Activated T-helper 2 cell treated with anti-CD3 and anti-CD28 coated beads, Interferon-gamma antibody, Interleukin-2, Interleukin-4, amounts not matched to agents 10 μg/mL and 5 μg/mL and 100 μg/mL, durations not matched to agents 14 hours and 24 hours and 36 hours (primary cell): Measurements from ENCODE around the gene LITAFD. TPM values are rescaled to one million over a fixed set of nuclear protein-coding genes. Genes with fewer than 3 reads are reported as not detected.
A peak's percentile ranks its signal among the peaks of the same experiment; 100 is the strongest.
"Not testable (repeated sequence)": the region's sequence is repeated elsewhere in the genome, so short reads cannot be mapped to it uniquely, and the experiment has no call there.

Experiments used
- DNase-seq: peaks from one replicate; pipeline ENCODE4 v3.0.0; 2021; ENCODE audit warnings: low spot score
- H3K27ac Mint-ChIP-seq: one replicate; pipeline ENCODE4 v1.8.0; 2021; ENCODE audit warnings: mixed read lengths
- H3K27me3 Mint-ChIP-seq: one replicate; pipeline ENCODE4 v1.8.0; 2021; ENCODE audit warnings: low read depth, mixed read lengths
- H3K36me3 Mint-ChIP-seq: one replicate; pipeline ENCODE4 v1.8.0; 2021; ENCODE audit warnings: low read depth, mixed read lengths
- H3K4me1 Mint-ChIP-seq: one replicate; pipeline ENCODE4 v1.8.0; 2021; ENCODE audit warnings: low read depth, mixed read lengths
- H3K4me3 Mint-ChIP-seq: one replicate; pipeline ENCODE4 v1.8.0; 2021; ENCODE audit warnings: low read depth, mild to moderate bottlenecking, moderate library complexity, mixed read lengths
- H3K9me3 Mint-ChIP-seq: one replicate; pipeline ENCODE4 v1.8.0; 2021; ENCODE audit warnings: mixed read lengths
- intact Hi-C: fragments of 100-400 bp; cut with micrococcal nuclease; formaldehyde crosslinking; loops from one replicate; pipeline ENCODE4 v1.15.1; 2023
- total RNA-seq: library from RNA; stranded (reverse); gene quantifications from 2 replicates; pipeline ENCODE4 v1.2.3, GENCODE V29; 2022

The LITAFD gene
- total RNA-seq, 1 donor from 2014 or later: not detected

DNA sequence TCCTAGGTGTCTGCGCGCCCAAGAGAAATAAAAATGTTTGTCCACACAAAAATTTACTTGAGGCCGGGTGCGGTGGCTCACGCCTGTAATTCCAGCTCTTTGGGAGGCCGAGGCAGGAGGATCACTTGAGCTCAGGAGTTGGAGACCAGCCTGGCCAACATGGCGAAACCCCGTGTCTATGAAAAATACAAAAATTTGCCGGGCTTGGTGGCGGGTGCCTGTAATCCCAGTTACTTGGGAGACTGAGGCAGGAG is 12.2 kb upstream of the LITAFD start:
- H3K36me3 Mint-ChIP-seq: peaks cover 14% of the 10 kb centered on the region
- H3K27me3 Mint-ChIP-seq, DNase-seq, H3K9me3 Mint-ChIP-seq: not testable (repeated sequence)
- peaks cover 35% of the 10 kb centered on the region for H3K4me1 Mint-ChIP-seq
- H3K27ac Mint-ChIP-seq: peak overlapping the region; percentile 52
- intact Hi-C loops: loop anchor here (1.0 to 2.0 kb wide), 4 partner anchors 73 to 249 kb away; partner anchors contain the start of genes ABAT, METTL22, PMM2 and TMEM186
- peak overlapping the region; percentile 93 for H3K4me3 Mint-ChIP-seq

DNA sequence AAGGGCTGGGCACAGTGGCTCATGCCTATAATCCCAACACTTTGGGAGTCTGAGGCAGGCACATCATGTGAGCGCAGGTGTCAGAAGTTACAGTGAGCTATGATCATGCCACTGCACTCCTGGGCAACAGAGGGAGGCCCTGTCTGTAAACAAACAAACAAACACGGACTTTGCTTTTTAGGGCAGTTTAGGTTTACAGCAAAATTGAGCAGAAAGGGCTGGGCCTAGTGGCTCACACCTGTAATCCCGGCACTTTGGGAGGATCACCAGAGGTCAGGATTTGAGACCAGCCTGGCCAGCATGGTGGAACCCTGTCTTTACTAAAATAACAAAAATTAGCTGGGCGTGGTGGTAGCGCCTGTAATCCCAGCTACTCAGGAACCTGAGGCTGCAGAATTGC is 10.1 kb upstream of the LITAFD start:
- Mint-ChIP-seq H3K27ac (no peak overlapping the region), H3K27me3 (no peaks in the 10 kb centered on the region), H3K9me3 (no peaks in the 10 kb centered on the region), H3K4me1 (peaks cover 29% of the 10 kb centered on the region), H3K4me3 (no peak overlapping the region), H3K36me3 (peaks cover 10% of the 10 kb centered on the region)
- no peak for DNase-seq
- intact Hi-C loops: loop anchor here (2.0 kb wide), 1 partner anchor 43 kb away; no protein-coding TSS in a partner anchor

DNA sequence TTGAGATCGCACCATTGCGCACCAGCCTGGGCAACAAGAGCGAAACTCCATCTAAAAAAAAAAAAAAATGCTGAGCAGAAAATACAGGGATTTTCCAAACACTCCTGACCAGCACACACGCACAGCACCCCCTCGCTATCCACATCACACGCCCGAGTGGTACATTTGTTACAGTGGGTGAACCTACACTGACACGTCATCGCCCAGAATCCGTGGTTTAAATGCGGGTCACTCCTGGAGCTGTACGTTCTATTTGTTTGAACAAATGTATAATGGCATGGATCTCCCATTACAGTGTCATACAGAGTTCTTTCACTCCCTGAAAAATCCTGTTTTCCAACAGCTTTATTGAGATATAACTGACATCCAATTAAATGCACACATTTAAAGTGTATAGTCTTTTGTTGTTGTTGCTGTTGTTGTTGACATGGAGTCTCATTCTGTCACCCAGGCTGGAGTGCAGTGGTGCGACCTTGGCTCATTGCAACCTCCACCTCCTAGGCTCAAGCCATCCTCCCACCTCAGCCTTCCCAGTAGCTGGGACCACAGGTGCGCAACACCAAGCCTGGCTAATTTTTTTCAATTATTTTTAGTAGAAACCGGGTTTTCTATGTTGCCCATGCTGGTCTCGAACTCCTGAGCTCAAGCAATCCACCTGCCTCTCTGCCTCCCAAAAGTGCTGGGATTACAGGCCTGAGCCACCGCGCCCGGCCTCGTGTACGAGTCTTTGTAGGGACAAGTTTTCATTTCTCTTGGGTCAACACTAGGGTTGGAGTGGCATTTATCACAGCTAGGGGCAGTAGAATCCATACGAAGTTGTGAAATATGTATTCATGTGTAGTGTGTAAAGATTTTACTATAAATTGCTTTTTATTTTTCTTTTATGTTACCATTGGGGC is 8.9 kb upstream of the LITAFD start:
- Mint-ChIP-seq H3K27ac (no peak overlapping the region), H3K9me3 (no peaks in the 10 kb centered on the region), H3K27me3 (no peaks in the 10 kb centered on the region), H3K4me1 (peaks cover 24% of the 10 kb centered on the region), H3K4me3 (no peak overlapping the region), H3K36me3 (no peaks in the 10 kb centered on the region)
- intact Hi-C loops: loop anchor here (2.0 kb wide), 1 partner anchor 42 kb away; no protein-coding TSS in a partner anchor
- DNase-seq: no peak

DNA sequence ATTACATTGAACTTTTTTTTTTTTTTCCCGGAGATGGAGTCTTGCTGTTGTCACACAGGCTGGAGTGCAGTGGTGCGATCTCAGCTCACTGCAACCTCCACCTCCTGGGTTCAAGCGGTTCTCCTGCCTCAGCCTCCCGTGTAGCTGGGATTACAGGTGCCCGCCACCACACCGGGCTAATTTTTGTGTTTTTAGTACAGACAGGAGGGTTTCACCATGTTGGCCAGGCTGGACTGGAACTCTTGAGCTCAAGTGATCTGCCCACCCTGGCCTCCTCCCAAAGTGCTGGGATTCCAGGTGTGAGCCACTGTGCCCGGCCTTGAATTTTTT is 8.3 kb upstream of the LITAFD start:
- intact Hi-C loops: loop anchor here (2.0 kb wide), 1 partner anchor 41 kb away; no protein-coding TSS in a partner anchor
- not testable (repeated sequence) for H3K27ac Mint-ChIP-seq, H3K4me3 Mint-ChIP-seq, H3K9me3 Mint-ChIP-seq, H3K27me3 Mint-ChIP-seq, DNase-seq, H3K36me3 Mint-ChIP-seq
- peaks cover 24% of the 10 kb centered on the region for H3K4me1 Mint-ChIP-seq

DNA sequence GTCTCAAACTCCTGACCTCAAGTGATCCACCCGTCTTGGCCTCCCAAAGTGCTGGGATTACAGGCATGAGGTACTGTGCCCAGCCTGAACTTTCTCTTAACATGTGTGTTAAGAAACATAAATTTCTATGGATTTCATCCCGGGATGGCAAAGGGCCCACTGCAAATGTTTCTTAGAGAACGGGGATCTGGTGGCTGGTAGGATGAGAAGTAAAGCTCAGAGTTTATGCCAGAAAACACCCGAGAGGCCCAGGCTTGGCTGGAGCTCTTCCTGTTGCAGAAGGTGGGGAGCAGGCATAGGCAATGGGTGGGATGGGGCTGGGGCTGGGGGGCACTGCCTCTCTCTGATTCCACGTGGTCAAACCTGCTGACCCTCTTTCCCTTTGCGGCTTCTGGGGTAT is 7.8 kb upstream of the LITAFD start:
- Mint-ChIP-seq H3K36me3 (no peaks in the 10 kb centered on the region), H3K4me1 (peaks cover 21% of the 10 kb centered on the region), H3K9me3 (no peaks in the 10 kb centered on the region), H3K4me3 (no peak overlapping the region), H3K27ac (peak overlapping the region; percentile 33), H3K27me3 (no peaks in the 10 kb centered on the region)
- DNase-seq: no peak
- intact Hi-C loops: no loop called here

DNA sequence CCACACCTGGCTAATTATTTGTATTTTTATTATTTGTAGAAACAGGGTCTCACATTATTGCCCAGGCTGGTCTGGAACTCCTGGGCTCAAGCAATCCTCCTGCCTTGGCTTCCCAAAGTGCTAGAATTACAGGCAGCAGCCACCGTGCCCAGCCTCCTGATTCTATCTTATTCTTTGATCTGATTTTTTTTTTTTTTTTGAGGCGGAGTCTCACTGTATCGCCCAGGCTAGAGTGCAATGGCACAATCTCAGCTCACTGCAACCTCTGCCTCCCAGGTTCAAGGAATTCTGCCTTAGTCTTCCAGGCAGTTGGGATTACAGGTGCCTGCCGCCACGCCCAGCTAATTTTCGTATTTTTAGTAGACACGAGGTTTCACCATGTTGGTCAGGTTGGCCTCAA is 6.8 kb upstream of the LITAFD start:
- H3K36me3 Mint-ChIP-seq, H3K9me3 Mint-ChIP-seq, intact Hi-C loops, H3K27ac Mint-ChIP-seq, DNase-seq, H3K4me3 Mint-ChIP-seq, H3K27me3 Mint-ChIP-seq: not testable (repeated sequence)
- H3K4me1 Mint-ChIP-seq: peaks cover 19% of the 10 kb centered on the region

DNA sequence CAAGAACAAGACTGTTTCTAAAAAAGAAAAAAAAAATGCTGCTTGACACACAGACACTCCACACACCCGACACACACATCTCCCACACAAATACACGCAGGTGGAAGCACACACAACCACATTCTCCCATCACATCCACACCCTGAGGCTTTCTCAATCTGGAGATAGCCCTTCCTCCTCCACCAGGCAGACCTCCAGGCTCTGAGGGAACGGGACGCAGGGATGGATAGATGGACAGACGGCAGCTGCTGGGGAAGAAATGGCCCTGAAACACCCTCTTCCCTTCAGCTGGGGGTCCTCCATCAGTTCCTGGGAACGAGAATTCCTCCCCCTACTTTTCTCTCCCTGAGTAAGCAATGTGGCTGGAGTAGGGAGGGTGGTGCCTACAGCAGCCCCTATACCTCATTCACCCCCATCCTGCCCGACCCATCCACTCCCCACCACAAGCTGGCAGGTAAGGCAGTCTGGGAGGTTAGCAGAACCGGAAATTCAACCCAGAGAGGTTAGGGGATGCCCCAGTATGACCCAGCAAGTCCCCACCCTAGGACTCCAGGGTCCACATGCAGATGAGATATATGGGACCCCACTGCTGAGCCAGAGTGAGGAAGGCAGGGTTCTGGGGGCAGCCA is 4.1 kb upstream of the LITAFD start:
- no peaks in the 10 kb centered on the region for H3K36me3 Mint-ChIP-seq
- H3K9me3 Mint-ChIP-seq: no peaks in the 10 kb centered on the region
- no peaks in the 10 kb centered on the region for H3K27me3 Mint-ChIP-seq
- H3K4me3 Mint-ChIP-seq: no peak overlapping the region
- H3K27ac Mint-ChIP-seq: no peak overlapping the region
- intact Hi-C loops: no loop called here
- no peak for DNase-seq
- peaks cover 8% of the 10 kb centered on the region for H3K4me1 Mint-ChIP-seq

DNA sequence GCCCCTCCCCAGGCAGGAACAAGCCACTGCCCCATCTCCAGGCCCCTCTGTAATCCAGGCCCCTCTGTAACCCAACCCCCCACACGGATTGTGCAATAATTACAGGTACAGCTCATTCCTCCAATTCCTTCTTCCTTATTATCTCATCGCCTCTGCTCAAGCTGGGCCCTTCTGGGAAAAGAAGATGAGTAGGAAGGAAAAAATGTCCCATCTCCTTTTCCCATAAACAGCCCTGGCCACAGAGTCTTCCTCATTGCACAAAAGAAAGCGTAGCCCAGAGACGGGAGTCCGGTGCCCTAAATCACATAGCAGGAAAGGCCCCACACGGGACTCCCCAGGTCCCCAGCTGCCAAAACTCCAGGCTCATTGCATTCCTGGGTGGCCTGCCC is 3.6 kb upstream of the LITAFD start:
- no peak for DNase-seq
- Mint-ChIP-seq H3K36me3 (no peaks in the 10 kb centered on the region), H3K27me3 (no peaks in the 10 kb centered on the region), H3K9me3 (no peaks in the 10 kb centered on the region), H3K27ac (no peak overlapping the region), H3K4me3 (no peak overlapping the region), H3K4me1 (peaks cover 8% of the 10 kb centered on the region)
- intact Hi-C loops: no loop called here

DNA sequence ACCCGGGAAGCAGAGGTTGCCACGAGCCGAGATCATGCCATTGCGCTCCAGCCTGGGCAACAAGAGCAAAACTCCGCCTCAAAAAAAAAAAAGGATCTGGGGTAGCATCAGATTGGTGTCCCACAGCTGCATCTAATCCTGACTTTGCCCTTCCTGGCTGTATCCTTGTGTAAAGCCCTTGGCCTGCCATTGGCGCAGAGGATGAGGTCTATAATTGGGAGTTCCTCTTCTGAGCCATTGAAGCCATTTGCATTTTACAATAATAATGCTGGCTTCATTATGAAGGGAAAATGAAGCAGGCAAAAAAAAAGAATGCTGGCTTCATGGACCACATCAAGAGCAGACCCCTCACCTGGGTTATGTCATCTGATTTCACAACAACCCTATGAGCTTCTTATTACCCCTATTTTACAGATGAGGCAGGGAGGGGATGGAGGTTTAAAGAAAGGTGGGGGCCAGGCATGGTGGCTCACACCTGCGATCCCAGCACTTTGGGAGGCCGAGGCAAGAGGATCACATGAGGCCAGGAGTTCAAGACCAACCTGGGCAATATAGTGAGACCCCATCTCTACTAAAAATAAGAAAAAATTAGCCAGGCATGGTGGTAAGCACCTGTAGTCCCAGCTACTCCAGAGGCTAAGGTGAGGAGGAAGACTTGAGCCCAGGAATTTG is 1.2 kb upstream of the LITAFD start:
- H3K27me3 Mint-ChIP-seq: no peaks in the 10 kb centered on the region
- no peak overlapping the region for H3K4me3 Mint-ChIP-seq
- H3K36me3 Mint-ChIP-seq: no peaks in the 10 kb centered on the region
- no peak for DNase-seq
- H3K27ac Mint-ChIP-seq: no peak overlapping the region
- peaks cover 3% of the 10 kb centered on the region for H3K4me1 Mint-ChIP-seq
- intact Hi-C loops: loop anchor here (1.0 to 2.0 kb wide), 3 partner anchors 10 to 314 kb away; no protein-coding TSS in a partner anchor
- no peaks in the 10 kb centered on the region for H3K9me3 Mint-ChIP-seq

DNA sequence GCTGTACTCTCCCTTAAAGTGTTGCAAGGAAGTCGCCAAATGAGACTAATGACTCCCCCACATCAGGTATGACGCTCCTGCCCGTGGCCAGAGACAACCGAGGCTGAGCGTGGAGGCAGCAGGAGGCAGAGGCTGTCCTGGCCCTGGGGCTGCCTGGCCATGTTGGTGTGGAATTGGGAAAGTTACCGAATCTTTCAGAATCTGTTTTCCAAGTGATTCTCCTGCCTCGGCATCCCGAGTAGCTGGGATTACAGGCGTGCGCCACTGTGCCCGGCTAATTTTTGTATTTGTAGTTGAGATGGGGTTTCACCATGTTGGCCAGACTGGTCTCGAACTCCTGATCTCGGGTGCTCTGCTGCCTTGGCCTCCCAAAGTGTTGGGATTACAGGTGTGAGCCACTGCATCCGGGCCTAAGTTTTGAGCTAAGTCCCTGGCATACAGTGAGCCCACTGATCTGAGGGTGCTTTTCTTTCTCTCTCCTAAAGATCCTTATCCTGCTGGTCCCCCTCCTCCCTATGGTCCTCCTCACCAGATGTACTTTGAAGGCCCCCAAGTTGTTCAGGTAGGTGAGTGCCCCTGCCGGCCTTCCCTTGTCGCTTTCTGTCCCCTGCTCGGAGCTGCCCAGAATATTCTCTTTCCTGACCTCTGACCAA is 700 bp downstream of the LITAFD start:
- Mint-ChIP-seq H3K4me3 (no peak overlapping the region), H3K4me1 (peaks cover 3% of the 10 kb centered on the region), H3K27ac (no peak overlapping the region), H3K36me3 (peaks cover 4% of the 10 kb centered on the region), H3K9me3 (no peaks in the 10 kb centered on the region), H3K27me3 (no peaks in the 10 kb centered on the region)
- intact Hi-C loops: no loop called here
- DNase-seq: no peak

DNA sequence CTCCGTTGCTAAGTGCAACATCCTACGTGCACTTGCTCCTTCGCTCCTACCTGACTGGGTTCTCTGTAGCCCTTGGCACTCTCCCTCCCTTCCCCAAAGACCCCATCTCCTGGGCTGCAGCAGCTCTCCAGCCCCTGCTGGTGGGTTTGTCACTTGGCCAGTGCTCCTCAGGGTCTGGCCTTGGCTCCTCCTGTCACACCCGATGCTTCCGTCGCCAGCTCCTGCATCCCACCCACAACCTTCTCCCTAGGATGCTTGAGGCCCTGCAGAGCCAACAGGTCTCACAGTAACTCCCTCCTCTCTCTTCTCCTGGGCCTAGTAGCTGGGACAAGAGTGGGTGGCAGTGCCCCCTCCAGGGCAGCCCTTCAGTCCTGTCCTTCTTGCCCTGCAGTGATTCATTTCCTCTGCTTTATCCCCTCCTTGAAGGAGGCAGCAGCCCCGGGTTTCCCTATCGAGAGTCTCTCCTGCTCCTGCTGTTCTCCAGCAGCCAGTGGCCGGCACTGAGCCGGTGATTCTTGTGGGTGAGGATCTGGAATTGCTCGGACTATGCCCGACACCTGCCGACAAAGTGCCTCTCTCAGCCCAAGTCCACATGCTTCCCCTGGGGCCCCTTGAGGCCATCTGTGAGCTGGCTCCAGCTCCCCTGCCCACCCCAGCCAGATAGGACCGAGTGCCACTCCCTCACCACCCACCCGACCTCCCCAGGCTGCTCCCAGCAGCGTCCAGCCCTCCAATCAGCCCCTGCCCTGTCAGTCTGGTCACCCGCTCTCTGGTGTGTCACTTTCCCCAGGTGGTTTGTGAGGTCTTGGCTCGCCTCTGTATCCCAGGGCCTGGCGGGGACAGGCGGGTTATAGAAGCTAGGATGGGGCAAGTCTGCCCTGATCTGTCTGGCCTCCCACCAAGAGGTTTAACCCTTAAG is 3.8 kb downstream of the LITAFD start:
- no peak for DNase-seq
- intact Hi-C loops: no loop called here
- no peak overlapping the region for H3K4me3 Mint-ChIP-seq
- H3K27ac Mint-ChIP-seq: no peak overlapping the region
- no peaks in the 10 kb centered on the region for H3K9me3 Mint-ChIP-seq
- H3K4me1 Mint-ChIP-seq: no peaks in the 10 kb centered on the region
- H3K27me3 Mint-ChIP-seq: no peaks in the 10 kb centered on the region
- H3K36me3 Mint-ChIP-seq: peaks cover 14% of the 10 kb centered on the region
